Mesothelial cell of epicardium (in vitro differentiated cells): ENCODE measurements around the gene C2CD2L. TPM values are rescaled to one million over a fixed set of nuclear protein-coding genes. Genes with fewer than 3 reads are reported as not detected.
"Not testable (repeated sequence)": the region's sequence is repeated elsewhere in the genome, so short reads cannot be mapped to it uniquely, and the experiment has no call there.

Experiments
- DNase-seq, 2 experiments: peaks; one replicate each; pipeline ENCODE4 v3.0.0; 2021; ENCODE audit warnings: low spot score in 2 of 2; ENCODE audit not compliant: unreplicated experiment in 2 of 2
- H3K27ac Mint-ChIP-seq: 2 replicates; pipeline ENCODE4 v1.8.0; 2021; ENCODE audit warnings: mixed read lengths
- H3K27me3 Mint-ChIP-seq: 2 replicates; pipeline ENCODE4 v1.8.0; 2021; ENCODE audit warnings: low read depth, mixed read lengths
- H3K36me3 Mint-ChIP-seq: 2 replicates; pipeline ENCODE4 v1.8.0; 2021; ENCODE audit warnings: mixed read lengths
- H3K4me1 Mint-ChIP-seq: 2 replicates; pipeline ENCODE4 v1.8.0; 2021; ENCODE audit warnings: mixed read lengths
- H3K4me3 Mint-ChIP-seq: 2 replicates; pipeline ENCODE4 v1.8.0; 2021; ENCODE audit warnings: mild to moderate bottlenecking, moderate library complexity, mixed read lengths
- H3K9me3 Mint-ChIP-seq: 2 replicates; pipeline ENCODE4 v1.8.0; 2021; ENCODE audit warnings: mixed read lengths
- CTCF ChIP-seq: fragments of 200-600 bp; sonication (generic); IDR thresholded peaks from one replicate; pipeline ENCODE4 v1.5.0; 2021; ENCODE audit warnings: antibody characterized with exemption; ENCODE audit not compliant: unreplicated experiment
- total RNA-seq: library from RNA; stranded (reverse); gene quantifications from 3 replicates; pipeline ENCODE4 v1.2.1, GENCODE V29; 2021

C2CD2L gene
- total RNA-seq, 1 donor from 2014 or later, result 10.0 TPM

GRCh38 chr11:119157063-119157462 is 49.9 kb downstream of the C2CD2L start:
- H3K9me3 Mint-ChIP-seq, result no peaks in the 10 kb centered on the region
- H3K27ac Mint-ChIP-seq, result no peak overlapping the region
- no peak overlapping the region for H3K4me3 Mint-ChIP-seq
- no peak for TF ChIP-seq CTCF
- H3K36me3 Mint-ChIP-seq, result no peaks in the 10 kb centered on the region
- H3K4me1 Mint-ChIP-seq, result no peaks in the 10 kb centered on the region
- no peak for DNase-seq
- peaks cover 49% of the 10 kb centered on the region for H3K27me3 Mint-ChIP-seq

GRCh38 chr11:119158467-119158866 is 51.3 kb downstream of the C2CD2L start:
- no peak for DNase-seq
- Mint-ChIP-seq H3K4me1 (no peaks in the 10 kb centered on the region), H3K9me3 (no peaks in the 10 kb centered on the region), H3K27ac (no peak overlapping the region), H3K4me3 (no peak overlapping the region), H3K36me3 (no peaks in the 10 kb centered on the region), H3K27me3 (peaks cover 40% of the 10 kb centered on the region)
- TF ChIP-seq CTCF, result no peak

- Mint-ChIP-seq H3K27ac (no peak overlapping the region), H3K4me1 (no peaks in the 10 kb centered on the region), H3K36me3 (no peaks in the 10 kb centered on the region), H3K9me3 (no peaks in the 10 kb centered on the region), H3K4me3 (no peak overlapping the region), H3K27me3 (peaks cover 25% of the 10 kb centered on the region)
- no peak for DNase-seq
- no peak for TF ChIP-seq CTCF
Measured at GRCh38 chr11:119160151-119160550, 53.0 kb downstream of the C2CD2L start.

- TF ChIP-seq CTCF, result no peak
- no peaks in the 10 kb centered on the region for H3K4me1 Mint-ChIP-seq
- no peak overlapping the region for H3K4me3 Mint-ChIP-seq
- DNase-seq, result no peak
- H3K9me3 Mint-ChIP-seq, result no peaks in the 10 kb centered on the region
- H3K27ac Mint-ChIP-seq, result no peak overlapping the region
- H3K27me3 Mint-ChIP-seq, result peaks cover 10% of the 10 kb centered on the region
- no peaks in the 10 kb centered on the region for H3K36me3 Mint-ChIP-seq
Measured at GRCh38 chr11:119161871-119162270, 54.7 kb downstream of the C2CD2L start.

GRCh38 chr11:119166368-119167076 is 59.4 kb downstream of the C2CD2L start:
- TF ChIP-seq CTCF, result no peak
- Mint-ChIP-seq H3K9me3 (no peaks in the 10 kb centered on the region), H3K36me3 (no peaks in the 10 kb centered on the region), H3K4me3 (no peak overlapping the region), H3K4me1 (peaks cover 11% of the 10 kb centered on the region), H3K27me3 (no peaks in the 10 kb centered on the region), H3K27ac (no peak overlapping the region)
- DNase-seq, result no peak

GRCh38 chr11:119167077-119167458 is 59.9 kb downstream of the C2CD2L start:
- H3K27me3 Mint-ChIP-seq, DNase-seq, H3K4me3 Mint-ChIP-seq, H3K9me3 Mint-ChIP-seq, H3K27ac Mint-ChIP-seq, H3K36me3 Mint-ChIP-seq: not testable (repeated sequence)
- H3K4me1 Mint-ChIP-seq, result peaks cover 11% of the 10 kb centered on the region
